GM21717 (cell line): ENCODE results near the gene RTL1.

Source experiments
- ATAC-seq: cut with Tn5 transposase; IDR thresholded peaks from one replicate; pipeline ENCODE4 v1.9.1; 2021; ENCODE audit warnings: mild to moderate bottlenecking, moderate library complexity; ENCODE audit not compliant: unreplicated experiment

RTL1 gene

DNA sequence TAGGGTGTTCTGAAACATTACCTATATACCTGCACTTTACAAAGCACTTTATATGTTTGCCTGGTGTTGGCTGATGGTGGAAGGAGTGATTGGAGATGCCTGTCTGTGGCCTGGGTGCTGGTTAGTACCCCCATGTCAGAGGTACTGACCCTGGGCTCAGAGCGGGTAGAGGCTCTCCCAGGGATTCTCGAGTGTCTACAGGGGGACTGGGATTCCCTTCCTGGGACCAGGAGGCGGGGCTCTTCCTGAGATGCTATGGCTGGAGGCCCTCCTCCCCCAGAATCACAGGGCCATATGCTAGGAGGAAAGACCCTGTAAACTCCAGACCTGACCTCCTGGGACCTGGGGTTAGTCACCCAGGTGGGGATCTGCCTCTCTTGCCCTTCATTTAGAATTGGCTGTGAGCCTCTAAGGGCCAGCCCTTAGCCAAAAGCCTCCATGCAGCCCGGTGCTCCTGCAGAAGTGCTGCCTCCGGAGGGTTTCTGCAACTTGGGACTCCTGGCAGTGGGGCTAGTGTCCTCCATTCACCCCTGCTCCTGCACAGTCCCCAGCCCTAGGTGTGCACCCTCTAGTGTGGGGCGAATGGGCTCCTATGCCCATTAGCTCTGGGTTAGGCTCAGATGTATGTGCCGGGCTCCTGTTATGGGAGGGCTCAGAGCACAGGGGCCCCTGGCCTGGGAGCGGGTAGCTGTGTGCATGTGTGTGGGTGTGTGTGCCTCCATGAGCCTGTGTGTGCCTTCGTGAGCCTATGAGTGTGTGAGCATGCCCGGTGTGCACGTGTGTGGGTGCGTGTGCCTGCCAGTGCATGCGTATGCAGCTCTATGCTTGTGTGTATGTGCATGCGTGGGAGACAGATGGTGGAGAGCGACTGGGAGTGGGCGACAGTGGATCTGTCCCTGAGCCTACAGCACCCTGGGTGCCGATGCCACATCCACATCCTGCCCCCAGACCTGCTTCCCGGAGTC lies 36.6 kb downstream of the RTL1 start:
- no peak for ATAC-seq

DNA sequence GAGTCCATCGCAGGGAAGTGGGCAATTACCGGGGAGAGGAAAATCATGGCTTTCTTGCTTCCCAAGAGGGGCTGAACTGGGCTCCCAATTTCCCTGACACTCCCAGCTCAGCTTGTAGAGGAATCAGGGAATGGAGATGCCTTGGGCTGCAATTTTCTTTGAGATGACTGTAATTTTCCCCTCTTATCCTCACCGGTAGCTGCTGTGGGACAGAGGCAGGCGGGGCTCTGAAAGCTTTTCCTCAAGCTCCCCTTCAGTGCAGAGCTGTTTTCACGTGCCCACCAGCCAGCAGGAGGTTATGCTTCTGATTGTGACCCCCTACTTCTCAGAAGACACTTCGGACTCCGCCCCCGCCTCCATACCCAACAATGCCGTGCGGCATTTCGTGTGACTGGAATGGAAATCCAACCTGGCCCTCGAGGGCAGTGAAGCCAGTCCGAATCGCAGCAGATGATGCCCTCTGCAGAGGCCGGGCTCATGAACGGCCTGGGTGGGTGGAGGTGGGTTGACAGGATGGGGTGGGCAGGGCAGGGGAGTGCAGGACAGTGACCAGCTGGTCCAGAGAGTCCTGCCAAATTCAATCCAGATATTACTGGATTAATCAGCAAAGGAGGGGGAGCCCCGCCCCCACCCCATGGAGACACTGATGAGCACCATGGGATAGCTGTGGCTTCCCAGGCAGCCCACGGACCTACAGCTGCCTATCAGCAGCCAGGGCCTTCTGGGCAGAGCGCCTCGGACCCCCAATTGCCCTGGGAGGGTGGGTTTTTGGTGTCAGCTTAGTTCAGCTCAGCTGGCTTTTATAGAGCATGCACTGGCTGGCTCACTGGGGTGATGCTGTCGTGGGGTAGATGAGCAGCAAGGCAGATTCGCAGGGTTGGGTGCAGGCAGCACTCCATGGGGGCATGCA lies 37.6 kb downstream of the RTL1 start:
- no peak for ATAC-seq

DNA sequence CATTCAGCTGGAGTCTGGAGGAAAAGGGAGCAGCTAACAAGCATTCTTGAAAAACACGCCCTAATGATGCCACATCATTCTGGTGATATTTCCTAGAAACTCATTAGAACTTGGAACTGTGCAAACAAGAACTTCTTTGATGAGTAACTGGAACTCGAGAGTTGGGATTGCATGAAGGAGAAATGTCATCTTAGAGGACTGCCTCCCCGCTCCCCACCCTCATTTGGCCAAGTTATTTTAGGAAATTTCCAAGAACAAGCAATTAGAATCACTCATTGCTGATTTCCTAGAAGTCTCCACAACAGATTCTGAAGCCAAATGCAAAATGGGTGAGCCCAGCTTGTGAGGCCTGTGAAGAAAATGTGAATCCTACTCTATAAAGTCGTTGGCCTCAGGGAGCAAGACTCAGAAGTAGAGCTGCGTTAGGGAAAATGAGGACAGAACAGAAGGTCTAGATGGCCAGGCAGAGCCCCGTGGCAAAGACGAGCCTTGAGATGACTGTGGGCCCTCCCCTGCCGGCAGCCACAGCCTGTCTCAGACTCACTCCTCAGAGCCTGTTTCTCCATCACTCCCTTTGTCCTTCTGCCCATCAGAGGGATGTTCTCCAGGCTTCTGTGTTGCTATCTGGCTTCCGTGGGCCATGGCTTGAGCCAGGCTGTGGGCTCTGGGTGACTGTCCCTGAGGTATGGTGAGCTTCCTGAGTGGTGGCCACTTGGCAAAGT lies 38.4 kb downstream of the RTL1 start:
- no peak for ATAC-seq

DNA sequence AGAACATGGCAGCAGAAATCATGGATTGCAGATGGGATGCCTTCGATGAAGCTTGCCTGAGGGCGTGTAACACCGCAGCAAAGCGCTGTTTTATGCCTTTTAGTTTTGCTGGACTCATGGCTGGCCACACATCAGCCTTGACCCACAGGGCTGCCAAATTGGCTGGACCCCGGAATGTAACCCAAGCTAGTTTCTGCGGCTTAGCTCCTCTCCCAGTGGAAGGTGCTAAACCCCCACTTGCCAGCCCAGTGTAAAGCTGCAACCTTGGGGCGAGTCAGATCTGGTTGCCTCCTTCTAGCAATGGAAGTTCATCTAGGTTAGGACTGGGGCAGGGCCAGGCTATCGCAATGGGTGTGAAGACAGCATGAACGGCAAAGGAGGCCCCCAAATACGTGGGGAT lies 39.3 kb downstream of the RTL1 start:
- ATAC-seq, result no peak

DNA sequence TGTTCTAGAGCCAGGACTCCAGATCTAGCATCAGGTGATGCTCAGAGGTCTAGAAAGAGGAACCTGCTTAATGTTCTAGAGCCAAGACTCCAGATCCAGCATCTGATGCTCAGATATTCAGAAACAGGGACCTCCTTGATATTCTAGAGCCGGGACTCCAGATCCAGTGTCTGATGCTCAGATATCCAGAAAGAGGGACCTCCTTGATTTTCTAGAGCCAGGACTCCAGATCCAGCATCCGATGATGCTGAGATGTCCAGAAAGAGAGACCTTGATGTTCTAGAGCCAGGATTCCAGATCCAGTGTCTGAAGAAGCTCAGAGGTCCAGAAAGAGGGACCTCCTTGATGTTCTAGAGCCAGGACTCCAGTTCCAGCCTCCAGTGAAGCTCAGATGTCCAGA lies 40.7 kb downstream of the RTL1 start:
- ATAC-seq, result no peak

DNA sequence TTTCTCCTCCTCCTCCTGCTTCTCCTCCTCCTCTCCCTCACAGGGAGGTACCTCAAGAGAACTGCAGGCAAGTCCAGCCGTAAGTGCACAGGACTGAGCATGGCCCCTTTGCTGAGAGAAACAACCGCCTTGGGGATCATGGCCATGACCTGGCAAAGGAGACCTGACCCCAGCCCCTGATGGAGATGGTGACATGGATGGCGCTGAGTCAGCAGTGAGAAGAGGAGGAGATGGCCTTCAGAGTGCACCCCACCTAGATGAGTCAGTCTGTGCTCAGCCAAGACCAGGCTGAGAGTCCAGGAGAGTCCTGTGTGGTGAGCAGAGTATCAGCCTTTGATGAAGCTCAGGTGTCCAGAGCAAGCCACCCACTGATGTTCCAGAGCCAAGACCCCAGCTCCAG lies 41.2 kb downstream of the RTL1 start:
- no peak for ATAC-seq

DNA sequence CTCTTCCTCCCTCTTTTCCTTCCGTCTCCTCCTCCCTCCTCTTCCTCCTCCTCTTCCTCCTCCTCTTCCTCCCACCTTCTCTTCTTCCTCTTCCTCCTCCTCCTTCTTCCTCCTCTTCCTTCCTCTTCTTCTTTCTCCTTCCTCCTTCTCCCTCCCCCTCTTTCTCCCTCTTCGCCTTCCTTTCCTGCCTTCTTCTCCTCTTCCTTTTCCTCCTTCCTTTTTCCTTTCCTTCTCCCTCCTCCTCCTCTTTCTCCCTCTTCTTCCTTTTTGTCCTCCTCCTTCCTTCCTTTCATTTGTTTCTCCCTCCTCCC lies 41.6 kb downstream of the RTL1 start:
- no peak for ATAC-seq

DNA sequence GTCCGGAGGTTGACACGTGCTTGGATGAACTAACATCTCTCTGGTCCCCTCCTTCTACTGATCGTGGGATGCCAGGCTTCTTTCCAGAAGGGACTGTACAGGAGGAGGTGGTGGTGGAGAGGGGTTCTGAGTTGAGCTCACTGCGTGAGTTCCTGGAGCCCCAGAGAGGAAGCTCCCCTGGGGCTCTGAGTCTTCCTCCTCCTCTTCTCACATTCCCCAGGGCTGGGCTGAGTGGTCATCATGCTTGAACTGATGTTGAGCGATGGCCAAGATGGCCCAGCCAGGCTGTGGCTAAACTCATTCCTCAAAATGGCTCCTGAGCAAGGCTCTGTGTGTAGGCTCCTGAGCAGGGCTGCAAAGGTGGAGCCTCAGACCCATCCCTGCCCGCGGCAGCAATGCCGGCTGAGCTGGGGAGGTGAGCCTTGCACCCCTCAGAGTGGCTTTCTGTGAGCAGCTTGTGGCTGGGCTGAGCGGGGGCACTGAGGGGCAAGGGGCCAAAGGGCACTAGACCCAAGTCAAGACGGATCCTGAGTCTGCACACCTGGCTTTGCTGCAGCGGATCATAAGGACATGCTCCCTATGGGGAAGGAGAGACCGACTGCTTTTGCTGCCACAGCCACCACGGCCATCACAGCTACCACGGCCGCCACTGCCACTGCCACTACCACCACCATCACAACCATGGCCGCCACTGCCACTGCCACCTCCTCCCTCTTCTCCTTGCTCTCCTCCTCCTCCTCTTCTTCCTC lies 42.2 kb downstream of the RTL1 start:
- ATAC-seq, result no peak

DNA sequence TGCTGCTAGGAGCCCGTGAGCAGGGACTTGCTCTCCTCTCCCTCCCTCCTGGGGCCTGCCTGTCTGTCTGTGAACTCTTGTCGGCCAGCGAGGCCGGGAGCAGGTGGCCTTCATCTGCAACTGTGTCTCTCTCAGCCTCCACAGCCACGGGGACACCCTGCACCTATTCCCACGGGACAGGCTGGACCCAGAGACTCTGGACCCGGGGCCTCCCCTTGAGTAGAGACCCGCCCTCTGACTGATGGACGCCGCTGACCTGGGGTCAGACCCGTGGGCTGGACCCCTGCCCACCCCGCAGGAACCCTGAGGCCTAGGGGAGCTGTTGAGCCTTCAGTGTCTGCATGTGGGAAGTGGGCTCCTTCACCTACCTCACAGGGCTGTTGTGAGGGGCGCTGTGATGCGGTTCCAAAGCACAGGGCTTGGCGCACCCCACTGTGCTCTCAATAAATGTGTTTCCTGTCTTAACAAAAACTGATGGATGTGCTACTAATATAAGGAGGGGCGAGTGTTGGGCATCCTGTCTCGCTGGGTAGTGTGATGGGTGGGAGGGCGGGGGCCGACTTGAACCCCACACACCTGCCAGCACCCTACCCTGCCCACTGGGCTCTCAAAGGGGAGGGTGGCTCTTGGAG lies 42.9 kb downstream of the RTL1 start:
- ATAC-seq, result no peak

DNA sequence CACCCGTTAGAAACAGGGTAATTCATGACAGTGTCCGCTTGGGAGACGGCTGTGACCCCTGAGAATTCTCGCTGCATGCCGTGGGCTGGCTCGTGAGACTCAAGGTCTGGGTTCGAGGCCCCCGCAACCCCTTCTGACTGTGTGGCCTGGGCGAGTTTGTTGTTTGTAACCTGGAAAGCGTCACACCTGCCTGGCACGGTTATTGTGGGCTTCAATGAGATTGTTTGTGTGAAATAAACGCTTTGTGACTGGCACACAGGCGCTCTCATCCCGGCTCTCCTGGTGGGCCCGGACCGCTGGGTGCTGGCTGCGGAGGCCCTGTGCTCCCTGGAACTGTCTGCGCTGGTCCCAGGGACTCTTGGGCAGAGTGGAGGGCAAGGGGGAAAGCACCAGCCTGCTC lies 43.7 kb downstream of the RTL1 start:
- ATAC-seq, result no peak

DNA sequence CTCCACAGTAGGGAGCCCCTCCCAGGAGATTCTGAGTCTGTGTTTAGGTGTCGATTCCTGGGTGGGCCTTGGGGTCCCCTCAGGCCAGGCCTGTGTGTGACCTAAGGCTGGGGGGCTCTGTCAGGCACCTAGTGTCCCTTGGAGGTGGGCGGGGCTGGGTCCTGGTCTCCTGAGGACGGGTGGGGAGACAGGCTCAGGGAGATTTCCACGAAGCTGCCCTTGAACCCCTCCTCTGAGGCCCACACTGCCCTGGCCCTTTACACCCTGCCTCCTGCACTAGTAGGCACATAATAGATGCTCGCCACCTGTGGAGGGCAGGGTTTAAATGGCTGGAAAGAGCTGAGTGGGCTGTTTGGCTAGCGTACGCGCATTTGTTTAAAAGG lies 44.7 kb downstream of the RTL1 start:
- ATAC-seq, result no peak

DNA sequence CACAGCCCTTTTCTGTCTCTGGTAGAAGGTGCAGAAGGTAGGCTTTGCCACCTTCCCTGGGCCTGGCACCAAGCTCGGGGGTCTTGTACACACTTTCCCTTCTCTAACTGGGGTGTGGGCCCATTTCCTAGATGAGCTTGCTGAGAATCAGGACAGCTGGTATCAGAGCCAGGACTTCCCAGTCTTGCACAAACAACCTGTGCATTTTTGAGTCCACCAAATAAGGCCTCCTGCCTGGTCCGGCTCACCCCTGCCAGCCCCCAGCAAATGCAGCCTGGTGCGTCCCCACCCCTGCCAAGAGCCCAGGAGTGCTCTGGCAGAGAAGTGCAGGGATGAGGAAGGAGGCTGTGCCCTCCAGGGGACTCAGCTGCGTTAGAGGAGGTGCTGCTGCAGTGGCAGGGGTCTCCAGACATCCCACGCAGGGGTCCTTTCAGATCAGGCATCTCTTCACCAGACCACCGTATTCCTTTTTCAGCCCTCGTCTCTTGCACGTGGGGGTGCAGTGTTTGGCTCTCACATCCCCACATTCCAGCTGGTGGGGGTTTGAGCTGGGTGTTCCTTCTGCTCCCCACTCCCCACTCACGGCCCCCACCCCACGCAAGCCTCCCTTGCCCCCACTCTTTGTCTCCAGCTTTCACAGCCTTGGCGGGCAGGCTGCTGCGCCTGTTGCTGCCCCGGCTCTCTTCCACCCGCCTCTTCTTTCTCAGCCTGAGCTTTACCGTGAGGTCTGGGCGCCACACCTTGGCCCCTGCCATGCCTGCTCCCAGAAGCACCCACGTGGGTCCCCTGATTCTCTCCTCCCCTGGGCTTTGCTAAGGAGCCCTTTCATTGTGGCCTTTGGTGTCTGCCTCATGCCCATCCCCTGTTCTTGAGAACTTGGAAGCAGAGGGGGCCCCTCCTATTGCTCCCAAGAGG lies 45.3 kb downstream of the RTL1 start:
- ATAC-seq, result no peak

DNA sequence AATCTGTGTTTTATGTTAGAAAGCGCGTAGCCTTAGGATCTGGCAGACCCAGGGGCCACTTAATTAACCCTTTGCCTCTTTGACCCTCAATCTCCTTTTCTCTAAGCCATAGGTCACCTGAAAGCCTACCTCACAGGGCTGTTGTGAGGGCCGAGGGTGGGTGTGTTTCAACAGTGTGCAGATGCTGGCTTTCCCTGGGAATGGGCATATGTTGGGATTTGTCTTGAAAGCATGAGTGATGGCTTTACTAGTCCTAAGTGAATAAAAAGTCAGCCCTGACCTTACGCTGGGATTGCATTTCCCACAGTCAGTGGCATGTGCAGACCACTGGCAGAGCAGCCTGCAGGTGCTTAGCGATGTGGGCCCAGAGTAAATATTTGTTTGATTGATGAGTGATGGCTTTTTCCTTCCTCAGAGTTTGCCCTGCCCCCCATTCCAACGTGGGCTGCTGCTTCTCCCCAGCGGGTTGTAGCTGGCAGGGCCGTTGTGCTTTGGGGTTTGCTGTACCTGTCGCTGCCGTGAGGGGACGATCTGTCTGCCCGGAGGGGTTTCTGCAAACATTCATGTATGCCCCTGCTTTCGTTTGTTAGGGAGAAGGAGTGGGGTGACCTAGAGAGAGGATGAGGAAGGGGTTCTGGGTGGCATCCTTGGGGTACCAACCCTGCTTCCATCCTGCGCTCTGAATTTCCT lies 46.1 kb downstream of the RTL1 start:
- ATAC-seq, result no peak

DNA sequence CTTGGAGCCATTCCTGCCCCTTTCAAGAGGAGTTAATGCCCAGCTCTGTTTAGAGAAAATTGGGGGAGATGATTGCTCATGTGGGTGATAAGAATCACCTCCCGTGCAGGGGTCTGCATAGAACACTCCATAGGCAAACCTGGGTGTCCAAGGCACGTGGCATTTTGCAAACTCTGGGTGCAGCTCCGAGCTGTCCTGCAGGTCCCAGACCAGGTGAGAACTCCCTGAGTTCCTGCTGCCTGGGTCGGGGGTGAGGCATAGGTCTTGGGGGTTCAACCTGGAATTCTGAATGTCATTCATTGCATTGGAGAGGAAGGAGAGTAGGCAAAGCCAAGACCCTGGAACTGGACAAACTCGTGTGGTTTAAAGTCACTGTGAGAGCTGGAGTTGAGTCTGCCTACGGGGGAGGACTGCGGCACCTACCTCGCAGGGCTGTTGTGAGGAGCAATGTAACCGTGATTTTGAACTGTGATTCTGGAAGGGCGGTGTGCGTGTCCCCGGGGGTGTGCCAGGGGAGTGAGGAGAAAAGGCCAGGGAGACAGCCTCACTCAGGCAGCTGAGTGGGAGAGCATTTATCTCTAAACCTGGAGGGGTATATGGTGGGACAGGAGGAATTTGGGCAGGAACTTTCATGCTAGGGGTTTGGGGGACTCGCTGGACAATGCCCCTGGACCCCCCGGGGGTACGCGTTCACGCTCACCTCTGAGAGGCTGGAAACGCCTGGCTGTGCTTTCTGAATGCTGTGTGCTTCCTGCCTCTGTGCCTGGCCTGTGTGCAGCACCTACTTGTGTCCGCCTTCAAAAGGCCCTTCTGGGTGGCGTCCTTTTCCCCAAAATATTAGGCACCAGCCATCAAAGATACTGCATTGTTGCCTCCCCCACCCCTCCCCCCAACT lies 47.2 kb downstream of the RTL1 start:
- ATAC-seq, result no peak

DNA sequence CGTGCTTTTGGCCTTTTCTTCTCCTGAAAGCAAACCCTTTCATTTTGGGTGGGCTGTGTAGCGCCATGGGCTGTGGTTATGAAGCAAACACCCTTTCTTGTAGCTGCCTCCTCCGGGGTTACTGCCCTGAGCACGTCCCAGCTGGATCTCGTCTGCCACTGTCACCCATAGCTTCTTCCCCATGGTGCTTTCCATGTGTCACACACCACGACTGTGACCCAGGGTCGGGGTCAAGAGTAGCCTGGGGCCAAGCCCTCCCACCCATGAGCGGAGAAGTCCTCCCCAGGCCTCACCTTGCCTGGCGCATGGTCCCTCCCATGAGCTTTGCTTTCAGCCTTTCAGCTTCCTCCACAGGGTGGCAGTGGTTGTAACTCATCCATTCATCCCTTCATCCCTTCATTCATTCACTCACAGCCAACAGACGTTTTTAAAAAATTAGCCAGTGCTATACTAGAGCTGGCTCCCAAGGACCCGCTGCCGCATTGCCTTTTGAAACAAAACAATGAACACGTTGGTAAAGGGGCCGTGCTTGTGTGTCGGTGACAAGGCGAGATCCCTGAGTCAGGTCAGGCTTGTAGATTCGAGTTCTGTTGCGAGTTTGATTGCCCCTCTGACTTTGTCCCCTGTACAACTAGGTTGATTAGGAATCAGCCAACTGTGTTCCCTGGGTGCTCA lies 48.1 kb downstream of the RTL1 start:
- ATAC-seq, result no peak

DNA sequence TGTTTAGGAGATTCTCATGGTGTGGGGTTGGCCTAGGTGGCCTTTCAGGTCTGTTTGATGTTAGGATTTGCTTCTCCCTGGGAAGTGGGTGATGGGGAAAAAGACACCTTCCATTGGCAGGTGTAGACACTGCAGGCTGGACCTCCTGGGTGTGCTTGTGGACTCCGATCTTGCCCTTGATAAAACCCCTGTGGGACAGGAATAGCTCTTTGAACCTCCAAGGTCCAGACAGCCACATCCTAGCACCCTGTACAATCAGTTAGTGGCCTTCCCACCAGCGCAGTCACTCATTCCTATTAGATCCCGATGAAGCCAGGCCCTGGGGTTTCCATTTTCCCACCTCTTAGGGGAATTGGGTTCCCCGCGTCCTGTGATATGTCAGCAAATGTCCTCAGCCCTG lies 49.1 kb downstream of the RTL1 start:
- ATAC-seq, result no peak
